Measurements from ENCODE around the gene SOD3. TPM values are rescaled to one million over a fixed set of nuclear protein-coding genes. Genes with fewer than 3 reads are reported as not detected.

The SOD3 gene
- total and polyA plus RNA-seq, 5 donors from 2014 or later: not detected

- Histone ChIP-seq H3K27ac (ENCODE audit: insufficient read depth, low read length, poor library complexity, severe bottlenecking) (no peak overlapping the region), H3K4me3 (ENCODE audit: low read depth, low read length) (no peak overlapping the region), H3K27me3 (ENCODE audit: control insufficient read depth, insufficient read depth, low read length) (no peaks in the 10 kb centered on the region), H3K36me3 (ENCODE audit: control insufficient read depth, insufficient read depth, low read length) (no peaks in the 10 kb centered on the region), H3K4me1 (ENCODE audit: control insufficient read depth, insufficient read depth, low read length, poor library complexity, severe bottlenecking) (no peaks in the 10 kb centered on the region), H3K9me3 (ENCODE audit: control insufficient read depth in 2 of 2, low read length in 2 of 2) (no peaks in the 10 kb centered on the region)
- DNase-seq: no peak
- ATAC-seq (ENCODE audit: low read depth in 2 of 2): no peak
- Mint-ChIP-seq H3K4me3 (no peak overlapping the region), H3K36me3 (no peaks in the 10 kb centered on the region), H3K27me3 (no peaks in the 10 kb centered on the region), H3K4me1 (no peaks in the 10 kb centered on the region), H3K27ac (no peak overlapping the region), H3K9me3 (peaks cover 0 to 2% (median 0%) of the 10 kb centered on the region in 7 donors)
Measured at GRCh38 chr4:24840826-24841543, 45.6 kb downstream of the SOD3 start.

DNA sequence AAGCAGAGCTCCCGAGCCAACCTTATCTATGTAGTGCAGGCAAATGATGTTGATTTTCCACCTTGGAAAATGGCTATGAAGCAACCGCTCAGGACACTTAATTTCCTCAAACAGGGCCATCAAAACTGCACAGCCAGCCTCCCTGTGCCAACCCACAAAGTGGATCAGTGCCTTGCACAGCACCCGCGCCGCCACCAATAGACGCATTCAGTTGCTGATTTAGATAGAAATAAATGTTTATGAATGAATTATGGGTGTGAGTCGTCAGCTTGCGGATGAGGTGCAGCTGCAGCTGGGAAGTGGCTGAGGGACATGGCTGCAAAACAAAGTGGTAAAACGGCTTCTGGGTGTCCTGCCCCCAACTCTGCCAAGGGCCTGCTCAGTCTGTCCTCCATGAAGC is 47.0 kb downstream of the SOD3 start:
- Histone ChIP-seq H3K36me3 (ENCODE audit: control insufficient read depth, insufficient read depth, low read length) (no peaks in the 10 kb centered on the region), H3K4me1 (ENCODE audit: control insufficient read depth, insufficient read depth, low read length, poor library complexity, severe bottlenecking) (no peaks in the 10 kb centered on the region), H3K27ac (ENCODE audit: insufficient read depth, low read length, poor library complexity, severe bottlenecking) (no peak overlapping the region), H3K4me3 (ENCODE audit: low read depth, low read length) (no peak overlapping the region), H3K9me3 (ENCODE audit: control insufficient read depth in 2 of 2, low read length in 2 of 2) (no peaks in the 10 kb centered on the region), H3K27me3 (ENCODE audit: control insufficient read depth, insufficient read depth, low read length) (no peaks in the 10 kb centered on the region)
- DNase-seq: no peak
- Mint-ChIP-seq H3K9me3 (peaks cover 0 to 2% (median 0%) of the 10 kb centered on the region in 7 donors), H3K4me1 (no peaks in the 10 kb centered on the region), H3K36me3 (no peaks in the 10 kb centered on the region), H3K27ac (no peak overlapping the region), H3K4me3 (no peak overlapping the region), H3K27me3 (no peaks in the 10 kb centered on the region)
- no peak for ATAC-seq (ENCODE audit: low read depth in 2 of 2)

- Histone ChIP-seq H3K9me3 (ENCODE audit: control insufficient read depth in 2 of 2, low read length in 2 of 2) (no peaks in the 10 kb centered on the region), H3K27ac (ENCODE audit: insufficient read depth, low read length, poor library complexity, severe bottlenecking) (no peak overlapping the region), H3K36me3 (ENCODE audit: control insufficient read depth, insufficient read depth, low read length) (no peaks in the 10 kb centered on the region), H3K27me3 (ENCODE audit: control insufficient read depth, insufficient read depth, low read length) (no peaks in the 10 kb centered on the region), H3K4me1 (ENCODE audit: control insufficient read depth, insufficient read depth, low read length, poor library complexity, severe bottlenecking) (no peaks in the 10 kb centered on the region), H3K4me3 (ENCODE audit: low read depth, low read length) (no peak overlapping the region)
- H3K27ac Mint-ChIP-seq: no peak overlapping the region
- H3K36me3 Mint-ChIP-seq: no peaks in the 10 kb centered on the region
- no peaks in the 10 kb centered on the region for H3K27me3 Mint-ChIP-seq
- H3K4me1 Mint-ChIP-seq: no peaks in the 10 kb centered on the region
- peaks cover 0 to 2% (median 0%) of the 10 kb centered on the region in 7 donors for H3K9me3 Mint-ChIP-seq
- no peak for DNase-seq
- ATAC-seq (ENCODE audit: low read depth in 2 of 2): no peak
- no peak overlapping the region for H3K4me3 Mint-ChIP-seq
Measured at GRCh38 chr4:24843096-24843495, 47.7 kb downstream of the SOD3 start.

DNA sequence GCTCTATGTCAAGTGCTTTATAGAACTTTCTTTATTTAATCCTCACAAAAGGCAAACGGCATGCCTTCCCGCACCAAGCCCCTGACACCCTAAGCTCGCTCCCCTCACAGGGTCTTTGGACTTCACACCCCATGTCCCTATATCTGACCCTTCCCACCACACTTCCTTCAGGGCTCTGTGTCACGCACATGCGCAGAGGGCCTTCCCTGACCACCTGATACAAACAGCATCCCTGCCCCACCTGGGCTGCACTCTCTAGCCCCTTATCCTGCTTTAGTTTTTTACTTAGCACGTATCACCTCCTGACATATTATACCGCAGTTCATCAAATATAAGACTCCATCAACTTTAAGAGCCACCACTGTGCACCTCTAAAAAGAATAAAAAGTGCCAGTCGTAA is 49.8 kb downstream of the SOD3 start:
- H3K4me3 Mint-ChIP-seq: no peak overlapping the region
- H3K4me1 ChIP-seq (ENCODE audit: control insufficient read depth, insufficient read depth, low read length, poor library complexity, severe bottlenecking): no peaks in the 10 kb centered on the region
- DNase-seq (no peak), ATAC-seq (ENCODE audit: low read depth in 2 of 2) (no peak)
- peak overlapping the region in 1 of 3 donors; percentile 48 for H3K27ac Mint-ChIP-seq
- H3K4me3 ChIP-seq (ENCODE audit: low read depth, low read length): no peak overlapping the region
- no peaks in the 10 kb centered on the region for H3K36me3 Mint-ChIP-seq
- H3K9me3 Mint-ChIP-seq: peaks cover 0 to 4% (median 0%) of the 10 kb centered on the region in 7 donors
- no peaks in the 10 kb centered on the region for H3K36me3 ChIP-seq (ENCODE audit: control insufficient read depth, insufficient read depth, low read length)
- H3K27ac ChIP-seq (ENCODE audit: insufficient read depth, low read length, poor library complexity, severe bottlenecking): no peak overlapping the region
- no peaks in the 10 kb centered on the region for H3K27me3 Mint-ChIP-seq
- no peaks in the 10 kb centered on the region for H3K9me3 ChIP-seq (ENCODE audit: control insufficient read depth in 2 of 2, low read length in 2 of 2)
- no peaks in the 10 kb centered on the region for H3K4me1 Mint-ChIP-seq
- H3K27me3 ChIP-seq (ENCODE audit: control insufficient read depth, insufficient read depth, low read length): no peaks in the 10 kb centered on the region

DNA sequence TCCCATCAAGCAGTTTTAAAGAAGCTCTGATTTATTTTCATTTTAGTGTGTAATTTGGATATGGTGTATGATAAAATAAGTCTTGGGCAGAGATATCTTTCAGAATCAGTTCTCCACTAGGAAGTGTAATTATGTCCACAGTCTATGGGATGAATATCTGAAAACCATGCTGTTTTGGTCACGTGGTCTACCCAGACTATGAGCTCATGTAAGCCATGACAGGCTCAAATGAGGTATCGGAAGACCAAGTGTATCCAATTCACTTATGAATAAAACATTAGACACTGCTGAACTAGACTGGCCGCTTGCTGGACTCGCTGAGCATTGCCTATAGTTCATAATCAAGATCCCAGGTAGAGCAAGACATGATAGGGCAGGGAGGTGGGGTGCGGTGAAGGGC is 50.5 kb downstream of the SOD3 start:
- Histone ChIP-seq H3K27me3 (ENCODE audit: control insufficient read depth, insufficient read depth, low read length) (no peaks in the 10 kb centered on the region), H3K27ac (ENCODE audit: insufficient read depth, low read length, poor library complexity, severe bottlenecking) (no peak overlapping the region), H3K36me3 (ENCODE audit: control insufficient read depth, insufficient read depth, low read length) (no peaks in the 10 kb centered on the region), H3K9me3 (ENCODE audit: control insufficient read depth in 2 of 2, low read length in 2 of 2) (no peaks in the 10 kb centered on the region), H3K4me1 (ENCODE audit: control insufficient read depth, insufficient read depth, low read length, poor library complexity, severe bottlenecking) (no peaks in the 10 kb centered on the region), H3K4me3 (ENCODE audit: low read depth, low read length) (no peak overlapping the region)
- Mint-ChIP-seq H3K36me3 (no peaks in the 10 kb centered on the region), H3K9me3 (peaks cover 0 to 5% (median 0%) of the 10 kb centered on the region in 7 donors), H3K4me3 (no peak overlapping the region), H3K27me3 (peaks cover 3% of the 10 kb centered on the region), H3K27ac (no peak overlapping the region), H3K4me1 (no peaks in the 10 kb centered on the region)
- no peak for DNase-seq
- ATAC-seq (ENCODE audit: low read depth in 2 of 2): no peak

- no peak overlapping the region for H3K27ac Mint-ChIP-seq
- no peak for ATAC-seq (ENCODE audit: low read depth in 2 of 2)
- H3K4me3 Mint-ChIP-seq: no peak overlapping the region
- H3K27me3 Mint-ChIP-seq: peaks cover 5% of the 10 kb centered on the region
- no peak overlapping the region for H3K4me3 ChIP-seq (ENCODE audit: low read depth, low read length)
- H3K36me3 ChIP-seq (ENCODE audit: control insufficient read depth, insufficient read depth, low read length): no peaks in the 10 kb centered on the region
- DNase-seq: no peak
- H3K4me1 Mint-ChIP-seq: no peaks in the 10 kb centered on the region
- no peaks in the 10 kb centered on the region for H3K9me3 ChIP-seq (ENCODE audit: control insufficient read depth in 2 of 2, low read length in 2 of 2)
- H3K9me3 Mint-ChIP-seq: peaks cover 0 to 5% (median 0%) of the 10 kb centered on the region in 7 donors
- no peaks in the 10 kb centered on the region for H3K27me3 ChIP-seq (ENCODE audit: control insufficient read depth, insufficient read depth, low read length)
- no peaks in the 10 kb centered on the region for H3K4me1 ChIP-seq (ENCODE audit: control insufficient read depth, insufficient read depth, low read length, poor library complexity, severe bottlenecking)
- H3K27ac ChIP-seq (ENCODE audit: insufficient read depth, low read length, poor library complexity, severe bottlenecking): no peak overlapping the region
- no peaks in the 10 kb centered on the region for H3K36me3 Mint-ChIP-seq
Measured at GRCh38 chr4:24846716-24847115, 51.3 kb downstream of the SOD3 start.

GRCh38 chr4:24849351-24849750 is 54.0 kb downstream of the SOD3 start:
- no peak for DNase-seq
- Mint-ChIP-seq H3K36me3 (no peaks in the 10 kb centered on the region), H3K27ac (no peak overlapping the region)

GRCh38 chr4:24849756-24850155 is 54.4 kb downstream of the SOD3 start:
- Mint-ChIP-seq H3K27me3 (peaks cover 9% of the 10 kb centered on the region), H3K36me3 (no peaks in the 10 kb centered on the region), H3K4me1 (peaks cover 0 to 2% (median 0%) of the 10 kb centered on the region in 4 donors), H3K27ac (no peak overlapping the region), H3K4me3 (no peak overlapping the region), H3K9me3 (peaks cover 0 to 3% (median 0%) of the 10 kb centered on the region in 7 donors)
- Histone ChIP-seq H3K36me3 (ENCODE audit: control insufficient read depth, insufficient read depth, low read length) (no peaks in the 10 kb centered on the region), H3K27me3 (ENCODE audit: control insufficient read depth, insufficient read depth, low read length) (no peaks in the 10 kb centered on the region), H3K4me1 (ENCODE audit: control insufficient read depth, insufficient read depth, low read length, poor library complexity, severe bottlenecking) (no peaks in the 10 kb centered on the region), H3K9me3 (ENCODE audit: control insufficient read depth in 2 of 2, low read length in 2 of 2) (no peaks in the 10 kb centered on the region), H3K4me3 (ENCODE audit: low read depth, low read length) (no peak overlapping the region), H3K27ac (ENCODE audit: insufficient read depth, low read length, poor library complexity, severe bottlenecking) (no peak overlapping the region)
- DNase-seq (no peak), ATAC-seq (ENCODE audit: low read depth in 2 of 2) (no peak)

More at GRCh38 chr4:24849351-24849750, 54.0 kb downstream of the SOD3 start:
- no peaks in the 10 kb centered on the region for H3K27me3 ChIP-seq (ENCODE audit: control insufficient read depth, insufficient read depth, low read length)
- no peak for ATAC-seq (ENCODE audit: low read depth in 2 of 2)
- Mint-ChIP-seq H3K4me3 (no peak overlapping the region), H3K27me3 (peaks cover 9% of the 10 kb centered on the region), H3K9me3 (peaks cover 0 to 3% (median 0%) of the 10 kb centered on the region in 7 donors), H3K4me1 (peaks cover 0 to 2% (median 0%) of the 10 kb centered on the region in 4 donors)
- no peaks in the 10 kb centered on the region for H3K4me1 ChIP-seq (ENCODE audit: control insufficient read depth, insufficient read depth, low read length, poor library complexity, severe bottlenecking)
- no peak overlapping the region for H3K4me3 ChIP-seq (ENCODE audit: low read depth, low read length)
- H3K27ac ChIP-seq (ENCODE audit: insufficient read depth, low read length, poor library complexity, severe bottlenecking): no peak overlapping the region
- H3K9me3 ChIP-seq (ENCODE audit: control insufficient read depth in 2 of 2, low read length in 2 of 2): no peaks in the 10 kb centered on the region
- H3K36me3 ChIP-seq (ENCODE audit: control insufficient read depth, insufficient read depth, low read length): no peaks in the 10 kb centered on the region

Data from CD4-positive, CD25-positive, alpha-beta regulatory T cell (primary cell).